A204.1 (cell line): ENCODE results near the gene CLIC4.
"Not testable (repeated sequence)": the region's sequence is repeated elsewhere in the genome, so short reads cannot be mapped to it uniquely, and the experiment has no call there.

Source experiments
- FAIRE-seq: peaks from 2 replicates; lab custom pipeline; 2012; peaks lifted over from hg19 to GRCh38; lab: Jason Lieb, UNC

The CLIC4 gene

DNA sequence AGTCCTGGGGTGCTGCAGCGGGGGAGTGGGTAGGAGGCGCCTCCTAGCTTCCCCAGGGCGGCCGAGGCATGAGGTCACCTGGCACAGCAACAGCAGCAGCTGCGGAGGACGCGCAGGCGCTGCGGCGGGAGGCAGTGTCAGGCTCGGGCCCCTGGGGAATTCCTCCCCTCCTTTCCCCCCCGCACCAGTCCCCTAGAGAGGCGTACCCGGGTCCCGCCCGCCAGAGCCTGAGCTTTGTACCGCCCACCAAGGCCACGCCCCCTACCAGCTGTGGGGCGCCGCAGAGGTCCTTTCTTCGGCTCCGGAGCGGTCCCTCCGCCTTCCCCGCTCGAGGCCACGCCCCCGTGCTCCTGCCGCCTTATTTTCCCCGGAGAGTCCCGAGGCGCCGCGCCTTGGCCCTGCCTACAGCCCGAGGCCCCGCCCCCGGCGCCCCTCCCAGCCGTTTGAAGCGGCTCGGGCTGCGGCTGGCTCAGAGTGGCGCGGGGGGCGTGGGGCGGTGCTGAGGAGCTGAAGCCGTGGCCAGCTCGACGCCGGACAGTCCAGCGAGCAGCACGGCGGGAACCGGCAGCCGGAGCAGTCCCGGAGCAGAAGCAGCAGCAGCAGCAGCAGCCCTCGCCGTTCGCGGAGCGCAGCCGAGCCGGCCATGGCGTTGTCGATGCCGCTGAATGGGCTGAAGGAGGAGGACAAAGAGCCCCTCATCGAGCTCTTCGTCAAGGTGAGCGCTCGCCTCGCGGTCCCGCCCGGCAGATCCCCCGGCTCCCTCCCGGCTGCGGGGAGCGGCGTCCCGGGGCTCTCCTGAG lies at the start of gene CLIC4:
TSS of gene CLIC4 (plus strand) at position 537 of the 800 bp plus-strand sequence. CDS start at position 644, 107 bp downstream.
- peak; percentile 46 for FAIRE-seq

- no peak for FAIRE-seq
Measured at GRCh38 chr1:24696041-24696755, 49.0 kb upstream of the CLIC4 start.

- no peak for FAIRE-seq
Measured at GRCh38 chr1:24696756-24697330, 48.4 kb upstream of the CLIC4 start.

DNA sequence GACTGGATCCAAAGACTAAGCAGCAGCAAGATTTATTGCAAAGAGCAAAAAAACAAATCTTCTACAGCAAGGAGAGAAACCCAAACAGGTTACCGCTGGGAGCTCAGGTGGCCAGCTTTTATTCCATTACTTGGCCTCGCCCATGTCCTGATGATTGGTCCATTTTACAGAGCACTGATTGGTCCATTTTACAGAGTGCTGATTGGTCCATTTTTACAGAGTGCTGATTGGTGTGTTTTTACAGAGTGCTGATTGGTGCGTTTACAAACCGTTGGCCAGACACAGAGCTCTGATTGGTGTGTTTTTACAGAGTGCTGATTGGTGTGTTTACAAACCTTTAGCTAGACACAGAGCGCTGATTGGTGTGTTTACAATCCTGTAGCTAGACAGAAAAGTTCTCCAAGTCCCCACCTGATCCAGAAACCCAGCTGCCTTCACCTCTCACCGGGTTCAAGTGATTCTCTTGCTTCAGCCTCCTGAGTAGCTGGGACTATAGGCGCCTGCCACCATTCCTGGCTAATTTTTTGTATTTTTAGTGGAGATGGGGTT lies 47.7 kb upstream of the CLIC4 start:
- not testable (repeated sequence) for FAIRE-seq

DNA sequence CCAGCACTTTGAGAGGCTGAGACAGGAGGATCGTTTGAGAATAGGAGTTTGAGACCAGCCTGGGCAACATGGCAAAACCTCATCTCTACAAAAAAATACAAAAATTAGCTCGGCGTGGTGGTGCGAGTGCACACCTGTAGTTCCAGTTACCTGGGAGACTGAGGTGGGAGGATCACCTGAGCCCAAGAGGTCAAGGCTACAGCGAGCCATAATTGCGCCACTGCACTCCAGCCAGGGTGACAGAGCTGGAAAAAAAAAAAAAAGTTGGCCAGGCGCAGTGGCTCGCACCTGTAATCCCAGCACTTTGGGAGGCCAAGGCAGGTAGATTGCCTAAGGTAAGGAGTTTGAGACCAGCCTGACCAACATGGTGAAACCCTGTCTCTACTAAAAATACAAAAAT lies 46.9 kb upstream of the CLIC4 start:
- FAIRE-seq: not testable (repeated sequence)

DNA sequence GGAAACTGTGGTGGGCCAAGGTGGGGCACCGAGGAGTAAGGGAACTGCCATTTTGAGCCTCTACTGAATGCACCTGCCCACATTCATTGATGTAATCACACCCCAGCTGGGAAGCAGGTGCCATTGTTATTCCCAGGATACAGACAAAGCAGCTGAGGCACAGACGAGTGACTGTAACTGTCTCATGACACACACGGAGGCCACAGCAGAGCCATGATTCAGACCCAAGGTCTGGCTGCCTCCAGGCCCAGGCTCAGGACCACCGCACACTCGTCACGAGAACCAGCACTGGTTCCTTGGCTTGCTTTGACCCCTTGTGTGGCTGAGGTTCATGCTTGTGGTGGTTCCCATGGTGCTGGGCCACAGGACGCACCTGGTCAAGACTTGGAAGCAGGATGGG lies 45.6 kb upstream of the CLIC4 start:
- FAIRE-seq: no peak

DNA sequence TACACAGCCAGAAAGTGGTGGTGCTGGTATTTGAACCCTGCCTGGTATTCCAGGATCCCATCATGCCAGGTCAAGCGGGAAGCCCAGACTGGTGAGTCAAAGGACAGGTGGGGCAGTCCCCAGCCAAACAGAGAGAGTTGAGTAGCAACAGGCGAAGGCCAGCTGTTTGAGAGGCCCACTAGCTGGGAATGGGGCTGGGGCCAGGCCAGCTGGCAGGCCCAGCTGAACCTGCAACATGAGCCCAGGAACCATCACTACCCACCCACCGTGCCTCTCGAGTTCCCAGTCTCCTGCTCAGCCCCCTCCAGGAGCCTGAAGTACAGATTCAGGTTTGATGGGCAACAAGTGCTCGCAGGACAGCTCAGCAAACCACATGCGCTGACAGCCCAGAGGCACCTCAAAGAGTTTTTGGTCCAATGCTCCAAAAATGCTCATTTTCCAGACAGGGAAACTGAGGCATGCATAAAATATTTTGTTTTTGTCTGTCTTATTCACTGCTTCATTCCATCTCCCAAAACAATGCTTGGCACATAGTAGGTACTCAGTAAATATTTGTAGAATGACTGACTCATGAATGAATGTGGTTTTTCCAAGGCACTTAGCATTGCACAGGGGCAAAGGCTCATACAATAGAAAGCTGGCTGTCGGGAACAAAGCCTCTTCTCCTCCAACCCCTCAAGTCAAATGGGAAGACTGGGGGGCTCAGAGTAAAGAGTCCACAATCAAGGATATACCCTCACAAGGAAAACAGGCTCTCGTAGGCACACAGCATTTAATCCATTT lies 42.5 kb upstream of the CLIC4 start:
- FAIRE-seq: no peak

DNA sequence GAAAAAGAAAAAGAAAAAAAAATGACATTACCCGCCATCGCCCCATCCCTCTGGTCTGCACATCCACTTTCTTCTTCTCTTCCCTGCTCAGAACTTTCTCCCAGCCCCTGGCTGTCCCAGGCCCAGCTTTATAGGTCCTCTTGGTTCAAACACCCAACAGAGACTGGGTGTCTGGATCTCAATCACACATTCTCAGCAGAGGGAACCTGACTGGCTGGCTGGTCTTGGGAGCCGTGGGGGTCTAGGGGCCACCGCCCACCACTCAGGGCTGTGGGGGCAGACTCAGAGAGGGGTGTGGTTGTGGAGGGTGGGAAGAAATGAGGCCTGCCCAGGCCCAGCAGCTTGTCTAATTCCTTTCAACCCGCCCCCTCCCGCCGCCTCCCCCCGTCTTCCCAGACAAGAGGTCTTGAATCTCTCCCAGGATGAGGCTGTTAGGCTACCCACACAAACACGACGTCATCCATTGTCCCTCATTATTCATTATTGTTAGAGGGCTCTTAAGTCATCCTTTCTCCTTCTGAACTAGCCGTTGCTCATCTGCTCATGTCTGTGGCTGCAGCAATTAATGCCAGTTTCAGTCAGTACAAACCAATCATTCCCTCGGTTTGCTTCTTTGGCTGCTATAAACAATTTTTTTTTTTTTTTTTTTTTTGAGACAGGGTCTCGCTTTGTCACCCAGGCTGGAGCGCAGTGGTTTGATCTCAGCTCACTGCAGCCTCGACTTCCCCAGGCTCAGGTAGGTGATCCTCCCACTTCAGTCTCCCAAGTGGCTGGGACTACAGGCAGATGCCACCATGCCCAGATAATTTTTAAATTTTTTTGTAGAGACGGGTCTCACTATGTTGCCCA lies 40.6 kb upstream of the CLIC4 start:
- no peak for FAIRE-seq

GRCh38 chr1:24705260-24706073 lies 39.8 kb upstream of the CLIC4 start:
- no peak for FAIRE-seq

DNA sequence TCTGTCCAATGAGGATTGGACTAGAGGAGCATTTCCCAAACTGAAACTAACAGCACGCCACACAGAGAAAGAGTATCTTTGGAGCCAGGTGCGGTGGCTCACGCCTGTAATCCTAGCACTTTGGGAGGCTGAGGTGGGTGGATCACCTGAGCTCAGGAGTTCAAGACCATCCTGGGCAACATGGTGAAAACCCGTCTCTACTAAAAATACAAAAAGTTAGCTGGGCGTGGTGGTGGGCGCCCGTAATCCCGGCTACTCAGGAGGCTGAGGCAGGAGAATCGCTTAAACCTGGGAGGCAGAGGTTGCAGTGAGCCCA lies 39.2 kb upstream of the CLIC4 start:
- not testable (repeated sequence) for FAIRE-seq

GRCh38 chr1:24707687-24708086 lies 37.6 kb upstream of the CLIC4 start:
- no peak for FAIRE-seq

GRCh38 chr1:24708938-24709337 lies 36.3 kb upstream of the CLIC4 start:
- FAIRE-seq: no peak

DNA sequence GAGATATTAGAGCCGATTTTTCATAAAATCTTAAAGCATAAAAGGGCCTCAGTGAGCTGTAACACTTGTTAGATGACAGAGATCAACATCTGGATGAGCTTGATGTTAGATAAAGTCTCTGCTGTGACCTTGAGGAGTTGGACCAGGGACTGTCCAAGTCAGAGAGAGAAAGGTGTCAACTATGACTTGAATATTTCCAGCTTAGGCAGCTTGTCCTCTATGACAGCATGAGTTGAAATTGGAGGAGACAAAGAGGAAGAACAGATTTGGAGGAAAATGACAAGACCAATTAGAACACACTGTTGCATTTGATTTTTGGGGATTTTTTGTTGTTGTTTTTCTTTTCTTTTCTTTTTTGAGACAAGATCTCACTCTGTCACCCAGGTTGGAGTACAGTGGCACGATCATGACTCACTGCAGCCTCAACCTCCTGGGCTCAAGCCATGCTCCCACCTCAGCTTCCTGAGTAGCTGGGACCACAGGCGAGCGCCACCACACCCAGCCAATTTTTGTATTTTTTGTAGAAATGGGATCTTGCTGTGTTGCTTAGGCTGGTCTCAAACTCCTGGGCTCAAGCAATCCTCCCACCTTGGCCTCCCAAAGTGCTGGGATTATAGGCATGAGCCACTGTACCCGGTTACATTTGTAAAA lies 35.3 kb upstream of the CLIC4 start:
- FAIRE-seq: no peak

DNA sequence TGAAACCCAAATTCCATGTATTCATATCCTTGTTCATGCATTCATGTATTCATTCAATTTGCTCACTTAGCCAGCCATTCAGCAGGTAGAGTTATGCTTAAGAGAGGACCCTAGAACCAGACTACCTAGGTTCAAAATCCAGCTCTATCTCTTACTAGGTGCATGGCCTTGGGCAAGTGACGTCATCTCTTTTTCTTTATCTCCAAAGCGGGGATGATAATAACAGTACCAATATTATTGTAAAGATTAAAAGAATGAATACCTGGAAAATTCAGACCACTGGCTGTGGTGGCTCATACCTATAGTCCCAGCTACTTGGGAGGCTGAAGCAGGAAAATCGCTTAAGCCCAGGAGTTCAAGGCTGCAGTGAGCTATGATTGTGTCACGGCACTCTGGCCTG lies 33.9 kb upstream of the CLIC4 start:
- FAIRE-seq: no peak

DNA sequence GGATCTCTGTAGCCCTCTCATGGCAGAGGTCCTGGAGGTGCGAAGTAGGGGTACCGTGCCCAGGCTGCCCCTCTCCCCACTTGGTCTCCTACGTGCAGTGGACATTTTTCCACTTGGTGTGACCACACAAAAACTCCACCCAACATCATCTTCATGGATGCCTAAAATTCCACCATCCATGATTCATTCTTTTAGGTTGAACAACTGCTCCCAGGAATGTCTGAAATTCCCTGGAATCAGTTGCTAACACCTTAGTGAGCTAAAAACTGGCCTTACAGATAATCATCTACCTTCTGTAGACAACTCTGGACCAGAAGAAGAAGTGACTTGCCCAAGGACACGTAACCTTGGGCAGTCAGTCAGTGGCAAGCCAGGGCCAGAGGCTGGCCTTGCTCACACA lies 32.1 kb upstream of the CLIC4 start:
- no peak for FAIRE-seq

GRCh38 chr1:24713736-24714135 lies 31.5 kb upstream of the CLIC4 start:
- no peak for FAIRE-seq

- no peak for FAIRE-seq
Measured at GRCh38 chr1:24714859-24715520, 30.3 kb upstream of the CLIC4 start.

DNA sequence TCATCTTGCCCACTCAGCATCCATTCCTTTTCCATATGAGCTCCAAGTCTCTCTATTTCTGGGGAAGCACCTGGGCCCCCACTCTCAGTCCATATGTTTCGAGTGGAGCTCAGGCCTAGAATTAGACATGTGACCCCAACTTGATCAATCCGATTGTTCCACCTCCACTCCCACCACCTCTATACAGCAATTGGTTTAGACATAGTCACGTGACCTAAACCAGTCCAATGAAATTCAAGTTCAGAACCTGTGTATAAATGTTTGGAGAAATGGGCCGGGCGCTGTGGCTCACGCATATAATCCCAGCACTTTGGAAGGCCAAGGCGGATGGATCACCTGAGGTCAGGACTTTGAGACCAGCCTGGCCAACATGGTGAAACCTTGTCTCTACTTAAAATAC lies 29.6 kb upstream of the CLIC4 start:
- no peak for FAIRE-seq

- FAIRE-seq: no peak
Measured at GRCh38 chr1:24717887-24718650, 27.2 kb upstream of the CLIC4 start.
